Activated T-helper 2 cell treated with anti-CD3 and anti-CD28 coated beads, Interferon-gamma antibody, Interleukin-2, Interleukin-4, amounts not matched to agents 10 μg/mL and 5 μg/mL and 100 μg/mL, durations not matched to agents 14 hours and 24 hours and 36 hours (primary cell): ENCODE measurements around the gene PACS2. TPM values are rescaled to one million over a fixed set of nuclear protein-coding genes. Genes with fewer than 3 reads are reported as not detected.

ENCODE experiments used
- DNase-seq: peaks from one replicate; pipeline ENCODE4 v3.0.0; 2021; ENCODE audit warnings: low spot score
- H3K27ac Mint-ChIP-seq: one replicate; pipeline ENCODE4 v1.8.0; 2021; ENCODE audit warnings: mixed read lengths
- H3K27me3 Mint-ChIP-seq: one replicate; pipeline ENCODE4 v1.8.0; 2021; ENCODE audit warnings: low read depth, mixed read lengths
- H3K36me3 Mint-ChIP-seq: one replicate; pipeline ENCODE4 v1.8.0; 2021; ENCODE audit warnings: low read depth, mixed read lengths
- H3K4me1 Mint-ChIP-seq: one replicate; pipeline ENCODE4 v1.8.0; 2021; ENCODE audit warnings: low read depth, mixed read lengths
- H3K4me3 Mint-ChIP-seq: one replicate; pipeline ENCODE4 v1.8.0; 2021; ENCODE audit warnings: low read depth, mild to moderate bottlenecking, moderate library complexity, mixed read lengths
- H3K9me3 Mint-ChIP-seq: one replicate; pipeline ENCODE4 v1.8.0; 2021; ENCODE audit warnings: mixed read lengths
- intact Hi-C: fragments of 100-400 bp; cut with micrococcal nuclease; formaldehyde crosslinking; loops from one replicate; pipeline ENCODE4 v1.15.1; 2023
- total RNA-seq: library from RNA; stranded (reverse); gene quantifications from 2 replicates; pipeline ENCODE4 v1.2.3, GENCODE V29; 2022

Gene PACS2
- total RNA-seq, 1 donor from 2014 or later = 35.2 TPM

GRCh38 chr14:105367116-105368031 is 52.8 kb downstream of the PACS2 start:
- Mint-ChIP-seq H3K36me3 (no peaks in the 10 kb centered on the region), H3K9me3 (no peaks in the 10 kb centered on the region), H3K4me1 (peaks cover 1% of the 10 kb centered on the region), H3K27ac (no peak overlapping the region), H3K27me3 (peaks cover 6% of the 10 kb centered on the region), H3K4me3 (no peak overlapping the region)
- no peak for DNase-seq
- intact Hi-C loops = no loop called here

DNA sequence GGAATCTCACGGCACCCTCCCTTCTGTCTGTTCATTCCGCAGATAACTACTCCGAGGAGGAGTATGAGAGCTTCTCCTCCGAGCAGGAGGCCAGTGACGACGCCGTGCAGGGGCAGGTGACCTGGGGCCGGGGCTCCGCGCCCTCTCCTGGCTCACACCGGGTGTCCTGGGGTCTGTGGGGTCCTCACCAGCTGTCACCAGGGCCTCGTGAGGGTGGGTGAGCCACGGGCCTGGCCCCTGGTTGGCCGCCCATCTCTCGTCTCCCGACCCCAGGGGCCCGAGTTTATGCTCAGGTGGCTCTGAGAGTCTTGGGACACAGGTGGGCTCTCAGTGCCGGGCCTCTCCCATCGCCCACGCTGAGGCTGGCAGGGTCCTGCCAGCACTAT is 53.5 kb downstream of the PACS2 start:
- Mint-ChIP-seq H3K4me3 (no peak overlapping the region), H3K27me3 (peaks cover 6% of the 10 kb centered on the region), H3K4me1 (peaks cover 1% of the 10 kb centered on the region), H3K36me3 (no peaks in the 10 kb centered on the region), H3K9me3 (no peaks in the 10 kb centered on the region), H3K27ac (no peak overlapping the region)
- intact Hi-C loops = no loop called here
- no peak for DNase-seq

GRCh38 chr14:105368426-105368825 is 53.9 kb downstream of the PACS2 start:
- DNase-seq = no peak
- intact Hi-C loops = no loop called here
- no peak overlapping the region for H3K27ac Mint-ChIP-seq
- H3K4me1 Mint-ChIP-seq = peaks cover 1% of the 10 kb centered on the region
- H3K36me3 Mint-ChIP-seq = no peaks in the 10 kb centered on the region
- no peaks in the 10 kb centered on the region for H3K9me3 Mint-ChIP-seq
- no peak overlapping the region for H3K4me3 Mint-ChIP-seq
- H3K27me3 Mint-ChIP-seq = peaks cover 6% of the 10 kb centered on the region

DNA sequence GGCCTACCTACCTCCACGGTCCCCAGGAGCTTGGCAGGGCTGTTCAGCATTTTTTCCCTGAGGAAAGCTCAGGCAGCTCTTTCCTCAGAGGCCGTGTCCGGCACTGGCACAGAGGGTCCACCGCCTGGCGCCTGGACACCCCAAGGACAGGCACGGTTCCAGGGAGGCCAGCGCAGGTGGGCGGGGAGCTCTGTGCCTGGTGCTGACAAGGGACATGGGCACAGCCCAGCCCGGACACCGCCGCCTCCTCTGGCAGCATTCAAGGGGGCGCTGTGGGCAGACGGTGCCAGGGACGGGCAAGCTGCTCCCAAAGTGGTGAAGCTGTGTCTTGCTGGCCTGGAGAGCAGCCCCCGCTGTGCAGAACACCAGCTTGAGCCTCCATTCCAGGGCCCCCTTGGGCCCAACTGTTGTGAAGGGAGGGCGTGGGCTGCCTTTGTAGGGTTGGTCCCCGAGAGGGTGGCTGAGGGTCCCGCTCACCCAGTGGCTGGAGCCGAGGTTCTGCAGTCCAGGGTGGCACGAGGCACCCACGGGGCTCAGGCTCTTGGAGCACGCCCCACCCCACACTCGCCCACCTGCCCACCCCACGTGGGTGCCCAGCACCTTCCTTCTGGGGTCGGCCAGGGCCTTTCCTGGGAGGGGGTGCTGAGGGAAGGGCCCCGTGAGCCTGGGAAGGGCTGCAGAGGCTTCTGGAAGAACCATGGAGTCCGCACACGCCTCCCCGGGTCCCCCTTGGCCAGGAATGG is 54.5 kb downstream of the PACS2 start:
- Mint-ChIP-seq H3K27ac (no peak overlapping the region), H3K27me3 (no peaks in the 10 kb centered on the region), H3K4me1 (peaks cover 1% of the 10 kb centered on the region), H3K36me3 (no peaks in the 10 kb centered on the region), H3K4me3 (no peak overlapping the region), H3K9me3 (no peaks in the 10 kb centered on the region)
- intact Hi-C loops = no loop called here
- no peak for DNase-seq

- Mint-ChIP-seq H3K9me3 (no peaks in the 10 kb centered on the region), H3K4me3 (no peak overlapping the region), H3K4me1 (peaks cover 1% of the 10 kb centered on the region), H3K27me3 (no peaks in the 10 kb centered on the region), H3K36me3 (no peaks in the 10 kb centered on the region), H3K27ac (no peak overlapping the region)
- intact Hi-C loops = loop anchor here (2.0 to 10.0 kb wide), 2 partner anchors 75 to 159 kb away; no protein-coding TSS in a partner anchor
- no peak for DNase-seq
Measured at GRCh38 chr14:105369653-105370040, 55.1 kb downstream of the PACS2 start.

- no peaks in the 10 kb centered on the region for H3K27me3 Mint-ChIP-seq
- no peak overlapping the region for H3K4me3 Mint-ChIP-seq
- DNase-seq = no peak
- no peaks in the 10 kb centered on the region for H3K9me3 Mint-ChIP-seq
- peaks cover 10% of the 10 kb centered on the region for H3K4me1 Mint-ChIP-seq
- intact Hi-C loops = loop anchor here (10.0 kb wide), 1 partner anchor 70 kb away; no protein-coding TSS in a partner anchor
- no peaks in the 10 kb centered on the region for H3K36me3 Mint-ChIP-seq
- H3K27ac Mint-ChIP-seq = no peak overlapping the region
Measured at GRCh38 chr14:105374389-105374788, 59.8 kb downstream of the PACS2 start.

DNA sequence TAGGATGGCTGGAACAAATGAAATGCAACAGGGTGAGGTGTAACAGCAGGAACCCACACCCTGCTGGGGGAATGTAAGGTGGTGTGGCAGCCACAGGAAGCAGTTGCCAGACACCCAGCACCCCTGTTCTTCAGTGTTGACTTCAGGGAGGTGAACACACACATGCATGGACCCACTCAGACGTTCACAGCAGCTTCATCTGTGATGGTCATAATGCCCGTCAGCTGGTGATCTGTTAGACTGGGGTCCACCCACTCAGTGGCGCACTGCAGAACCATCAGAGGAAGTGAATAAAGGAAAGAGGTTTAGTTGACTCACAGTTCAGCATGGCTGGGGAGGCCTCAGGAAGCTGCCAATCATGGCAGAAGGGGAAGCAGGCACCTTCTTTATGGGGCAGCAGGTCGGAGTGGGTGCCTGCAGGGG is 61.1 kb downstream of the PACS2 start:
- DNase-seq = no peak
- Mint-ChIP-seq H3K4me1 (peaks cover 10% of the 10 kb centered on the region), H3K27me3 (no peaks in the 10 kb centered on the region), H3K36me3 (no peaks in the 10 kb centered on the region), H3K4me3 (no peak overlapping the region), H3K27ac (peak overlapping the region; percentile 77), H3K9me3 (no peaks in the 10 kb centered on the region)
- intact Hi-C loops = loop anchor here (10.0 kb wide), 1 partner anchor 69 kb away; no protein-coding TSS in a partner anchor

- no peak for DNase-seq
- Mint-ChIP-seq H3K4me3 (no peak overlapping the region), H3K4me1 (peaks cover 8% of the 10 kb centered on the region), H3K27ac (no peak overlapping the region), H3K9me3 (no peaks in the 10 kb centered on the region), H3K27me3 (no peaks in the 10 kb centered on the region), H3K36me3 (no peaks in the 10 kb centered on the region)
- intact Hi-C loops = loop anchor here (10.0 kb wide), 1 partner anchor 68 kb away; no protein-coding TSS in a partner anchor
Measured at GRCh38 chr14:105376521-105377440, 62.2 kb downstream of the PACS2 start.

- intact Hi-C loops = loop anchor here (10.0 kb wide), 1 partner anchor 67 kb away; no protein-coding TSS in a partner anchor
- H3K27me3 Mint-ChIP-seq = no peaks in the 10 kb centered on the region
- no peak overlapping the region for H3K4me3 Mint-ChIP-seq
Measured at GRCh38 chr14:105377555-105378182, 63.1 kb downstream of the PACS2 start.

DNA sequence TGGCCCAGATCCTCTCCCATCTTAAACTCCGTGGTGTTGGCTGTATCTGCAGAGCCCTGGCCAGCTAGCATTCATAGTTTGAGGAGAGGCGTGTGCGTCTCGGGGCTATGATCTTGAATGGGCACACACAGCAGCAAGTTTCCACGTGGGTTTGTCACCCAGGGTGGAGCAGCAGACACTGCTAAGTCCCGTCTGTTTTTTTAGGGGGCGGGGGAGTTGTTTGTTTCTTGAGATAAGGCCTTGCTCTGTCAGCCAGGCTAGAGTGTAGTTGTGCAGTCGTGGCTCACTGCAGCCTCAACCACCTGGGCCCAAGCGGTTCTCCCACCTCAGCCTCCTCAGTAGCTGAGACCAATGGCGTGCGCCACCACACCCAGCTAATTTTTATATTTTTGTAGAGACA is 63.7 kb downstream of the PACS2 start:
- H3K27ac Mint-ChIP-seq = no peak overlapping the region
- no peak for DNase-seq
- H3K9me3 Mint-ChIP-seq = no peaks in the 10 kb centered on the region
- peaks cover 8% of the 10 kb centered on the region for H3K4me1 Mint-ChIP-seq
- H3K36me3 Mint-ChIP-seq = no peaks in the 10 kb centered on the region
- H3K4me3 Mint-ChIP-seq = no peak overlapping the region
- no peaks in the 10 kb centered on the region for H3K27me3 Mint-ChIP-seq
- intact Hi-C loops = loop anchor here (10.0 kb wide), 1 partner anchor 67 kb away; no protein-coding TSS in a partner anchor

More at GRCh38 chr14:105377555-105378182, 63.1 kb downstream of the PACS2 start:
- Mint-ChIP-seq H3K36me3 (no peaks in the 10 kb centered on the region), H3K9me3 (no peaks in the 10 kb centered on the region), H3K4me1 (peaks cover 8% of the 10 kb centered on the region), H3K27ac (no peak overlapping the region)
- DNase-seq = no peak

GRCh38 chr14:105378873-105379685 is 64.5 kb downstream of the PACS2 start:
- H3K36me3 Mint-ChIP-seq = no peaks in the 10 kb centered on the region
- H3K4me1 Mint-ChIP-seq = peaks cover 8% of the 10 kb centered on the region
- no peaks in the 10 kb centered on the region for H3K27me3 Mint-ChIP-seq
- H3K27ac Mint-ChIP-seq = no peak overlapping the region
- intact Hi-C loops = loop anchor here (10.0 kb wide), 1 partner anchor 66 kb away; no protein-coding TSS in a partner anchor
- DNase-seq = no peak
- H3K9me3 Mint-ChIP-seq = no peaks in the 10 kb centered on the region
- H3K4me3 Mint-ChIP-seq = no peak overlapping the region
